SK-N-SH (cell line): ENCODE measurements around the gene BUD23. TPM values are rescaled to one million over a fixed set of nuclear protein-coding genes. Genes with fewer than 3 reads are reported as not detected.

ENCODE experiments used
- CTCF ChIA-PET: fragments of 300-600, 350-600 bp; formaldehyde crosslinking; extraction: SDS; loops from one replicate; lab custom pipeline; 2021; lab: Yijun Ruan, JAX
- POLR2A ChIA-PET: fragments of 350-600 bp; sonication (Branson Sonifier 250); formaldehyde crosslinking; extraction: SDS; loops from one replicate; lab custom pipeline; 2020; ENCODE audit warnings: antibody characterized with exemption, inconsistent platforms; lab: Yijun Ruan, JAX
- DNase-seq: peaks from one replicate; pipeline ENCODE4 v3.0.0; 2012
- H2AFZ ChIP-seq: fragments of 200-600 bp; sonication (generic); 2 replicates; pipeline ENCODE4 v1.8.1; 2016; ENCODE audit warnings: antibody characterized with exemption, mild to moderate bottlenecking, low read depth
- H3F3A ChIP-seq: fragments of 200-600 bp; sonication (generic); replicated peaks from 2 replicates; pipeline ENCODE3; 2016; ENCODE audit warnings: antibody characterized with exemption, mild to moderate bottlenecking; ENCODE audit not compliant: insufficient read depth
- H3K27ac ChIP-seq, 2 experiments: fragments of 200-500 bp in 1 of 2; fragments of 200-600 bp in 1 of 2; sonication (Bioruptor generic) in 1 of 2; sonication (generic), shearing (Covaris generic) in 1 of 2; 2 replicates each; pipeline versions ENCODE4 v1.5.1 to v1.6.1; 2014 to 2016; ENCODE audit warnings: low read depth in 2 of 2, inconsistent platforms in 1 of 2, low read length in 1 of 2, mild to moderate bottlenecking in 1 of 2, mixed read lengths in 1 of 2
- H3K27me3 ChIP-seq: fragments of 200-600 bp; sonication (generic), shearing (Covaris generic); 2 replicates; pipeline ENCODE4 v1.6.1; 2016; ENCODE audit warnings: mixed run types; ENCODE audit not compliant: insufficient read depth
- H3K36me3 ChIP-seq, 2 experiments: fragments of 200-500 bp in 1 of 2; fragments of 200-600 bp in 1 of 2; sonication (Bioruptor generic) in 1 of 2; sonication (generic) in 1 of 2; replicated peaks in 1 of 2; 2 replicates each; pipeline versions ENCODE3 to v1.5.1; 2014 to 2016; ENCODE audit warnings: low read length in 1 of 2, mild to moderate bottlenecking in 1 of 2; ENCODE audit not compliant: insufficient read depth in 2 of 2, control insufficient read depth in 1 of 2
- H3K4me1 ChIP-seq, 2 experiments: fragments of 200-500 bp in 1 of 2; fragments of 200-600 bp in 1 of 2; sonication (Bioruptor generic) in 1 of 2; sonication (generic), shearing (Covaris generic) in 1 of 2; 2 replicates each; pipeline versions ENCODE4 v1.5.1 to v1.6.1; 2014 to 2016; ENCODE audit warnings: low read depth in 1 of 2, low read length in 1 of 2, mixed run types in 1 of 2; ENCODE audit not compliant: insufficient read depth in 2 of 2, control insufficient read depth in 1 of 2
- H3K4me2 ChIP-seq: fragments of 200-600 bp; sonication (generic), shearing (Covaris generic); 2 replicates; pipeline ENCODE4 v1.6.1; 2017; ENCODE audit warnings: mixed run types
- H3K4me3 ChIP-seq, 2 experiments: fragments of 200-500 bp in 1 of 2; fragments of 200-600 bp in 1 of 2; sonication (Bioruptor generic) in 1 of 2; sonication (generic), shearing (Covaris generic) in 1 of 2; 2 replicates each; pipeline versions ENCODE4 v1.5.1 to v1.8.1; 2014 to 2016; ENCODE audit warnings: low read depth in 2 of 2, inconsistent platforms in 1 of 2, low read length in 1 of 2, mild to moderate bottlenecking in 1 of 2, mixed read lengths in 1 of 2, moderate library complexity in 1 of 2
- H3K79me2 ChIP-seq: fragments of 200-600 bp; sonication (generic); 2 replicates; pipeline ENCODE4 v1.8.1; 2017; ENCODE audit warnings: mild to moderate bottlenecking; ENCODE audit not compliant: insufficient read depth
- H3K9ac ChIP-seq: fragments of 200-600 bp; sonication (generic); 2 replicates; pipeline ENCODE4 v1.6.1; 2017; ENCODE audit warnings: mixed run types
- H3K9me2 ChIP-seq: fragments of 200-600 bp; sonication (generic); 2 replicates; pipeline ENCODE4 v1.6.1; 2017; ENCODE audit warnings: mixed run types
- H3K9me3 ChIP-seq: fragments of 200-600 bp; sonication (generic); 2 replicates; pipeline ENCODE4 v1.6.1; 2017; ENCODE audit warnings: mixed run types, mild to moderate bottlenecking, moderate library complexity
- H4K20me1 ChIP-seq: fragments of 200-600 bp; sonication (generic); 2 replicates; pipeline ENCODE4 v1.6.1; 2017; ENCODE audit warnings: mild to moderate bottlenecking, mixed run types; ENCODE audit not compliant: insufficient read depth
- FOSL2 ChIP-seq: IDR thresholded peaks from 2 replicates; pipeline ENCODE4 v1.4.0; 2012; ENCODE audit warnings: low read depth, mild to moderate bottlenecking, moderate library complexity, borderline replicate concordance
- FOXJ3 ChIP-seq: sonication (generic); formaldehyde crosslinking; IDR thresholded peaks from 2 replicates; pipeline ENCODE4 v1.5.1; 2020; ENCODE audit warnings: mild to moderate bottlenecking, missing genetic modification reagents
- MEF2A ChIP-seq: IDR thresholded peaks from 2 replicates; pipeline ENCODE4 v1.4.0; 2012; ENCODE audit warnings: low read depth, borderline replicate concordance
- MXI1 ChIP-seq: IDR thresholded peaks from 2 replicates; pipeline ENCODE4 v1.6.1; 2012; ENCODE audit warnings: mild to moderate bottlenecking, low read depth, low read length, improper control_type of control experiment
- RAD21 ChIP-seq: IDR thresholded peaks from 2 replicates; pipeline ENCODE4 v1.6.1; 2012; ENCODE audit warnings: mild to moderate bottlenecking, low read length
- RCOR1 ChIP-seq: fragments of 150-350 bp; IDR thresholded peaks from 2 replicates; pipeline ENCODE4 v1.6.1; 2017; ENCODE audit warnings: antibody characterized with exemption, low read length
- RFX5 ChIP-seq: IDR thresholded peaks from 2 replicates; pipeline ENCODE4 v1.6.1; 2012; ENCODE audit warnings: mild to moderate bottlenecking, improper control_type of control experiment, low read length
- SIN3A ChIP-seq: IDR thresholded peaks from 2 replicates; pipeline ENCODE4 v1.6.1; 2012; ENCODE audit warnings: low read depth, mild to moderate bottlenecking, low read length, moderate library complexity, borderline replicate concordance
- TEAD4 ChIP-seq: IDR thresholded peaks from 2 replicates; pipeline ENCODE4 v1.4.0; 2012; ENCODE audit warnings: mild to moderate bottlenecking, borderline replicate concordance; ENCODE audit not compliant: insufficient read depth
- WGBS: methylation state at CpG from one replicate; pipeline ENCODE4 v1.1.6; 2017; ENCODE audit warnings: low lambda C conversion rate; 5-methylcytosine and 5-hydroxymethylcytosine counted together
- polyA plus RNA-seq, 3 experiments: library from polyadenylated mRNA; depleted of rRNA; stranded (reverse); fragments of >200 nt; gene quantifications; 2 replicates each; pipeline ENCODE4 v1.2.3, GENCODE V29; 2012
- TF ChIP-seq, protein P1 (sequence below): fragments of 150-350 bp; IDR thresholded peaks from 2 replicates; pipeline ENCODE4 v1.6.1; 2017; ENCODE audit warnings: antibody characterized with exemption, low read length, low read depth, borderline replicate concordance
- TF ChIP-seq, protein P2 (sequence below): fragments of 200-600 bp; sonication (generic); IDR thresholded peaks from 2 replicates; pipeline ENCODE4 v1.6.1; 2017; ENCODE audit warnings: antibody characterized with exemption, mild to moderate bottlenecking, moderate library complexity
- TF ChIP-seq, protein P3 (sequence below): IDR thresholded peaks from 2 replicates; pipeline ENCODE4 v1.6.1; 2012; ENCODE audit warnings: mild to moderate bottlenecking, low read depth, low read length, moderate library complexity
- TF ChIP-seq, protein P4 (sequence below): IDR thresholded peaks from 2 replicates; pipeline ENCODE4 v1.4.0; 2012; ENCODE audit warnings: low read depth, borderline replicate concordance

The BUD23 gene
- polyA plus RNA-seq, 1 of the 3 experiments (the other 2 are of a cell fraction): 206 TPM

DNA sequence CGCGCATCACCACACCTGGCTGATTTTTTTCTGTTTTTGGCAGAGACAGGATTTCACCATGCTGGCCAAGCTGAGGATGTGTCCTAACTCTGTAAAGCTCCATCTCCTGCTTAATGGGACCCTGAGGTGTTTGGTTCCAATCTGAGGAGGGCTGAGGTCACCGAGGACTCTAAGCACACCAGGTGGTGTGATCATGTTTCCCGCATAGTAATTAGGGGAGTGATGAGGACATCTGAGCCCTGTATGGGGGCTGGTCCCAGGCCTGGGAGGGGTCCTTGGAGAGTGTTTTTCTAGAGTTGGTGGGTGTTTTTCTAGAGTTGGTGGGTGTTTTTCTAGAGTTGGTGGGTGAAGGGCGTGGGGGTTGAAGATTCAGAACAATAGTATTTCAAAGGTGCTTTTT, 58.2 kb downstream of the BUD23 start:
- WGBS: 96% methylated on average over 5 of the region's 5 CpGs
- peaks cover 8% of the 10 kb centered on the region in 2 experiments for H3K36me3 ChIP-seq
- no peak overlapping the region for H3K4me3 ChIP-seq

DNA sequence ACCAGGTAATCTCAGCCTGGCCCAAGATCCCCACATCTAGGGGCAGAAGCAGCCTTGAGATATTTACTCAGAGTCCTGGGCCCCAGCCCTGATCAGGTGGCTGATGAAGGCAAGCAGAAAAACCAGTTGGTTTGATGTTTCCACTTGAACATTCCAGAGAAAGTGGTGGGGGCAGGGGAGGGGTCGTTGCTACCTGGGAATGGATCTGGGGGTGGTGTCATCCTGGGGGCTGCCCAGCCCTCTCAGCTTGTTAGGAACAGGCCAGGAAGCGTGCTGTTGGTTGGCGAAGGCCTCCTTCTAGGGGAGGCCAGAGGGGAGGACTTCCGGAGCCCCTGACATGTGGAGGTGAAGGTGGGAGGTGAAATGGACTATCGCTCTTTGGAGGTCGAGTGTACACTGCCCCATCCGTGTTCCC, 58.9 kb downstream of the BUD23 start:
- Histone ChIP-seq H3K27me3 (no peaks in the 10 kb centered on the region), H3K79me2 (peaks cover 13% of the 10 kb centered on the region; the same call in 1 of the 2 replicates), H3K4me2 (no peak overlapping the region), H3K9ac (no peak overlapping the region), H3K9me2 (no peaks in the 10 kb centered on the region), H3K36me3 (peaks cover 2 to 4% of the 10 kb centered on the region in 2 experiments), H3K27ac (no peak overlapping the region), H2AFZ (no peak overlapping the region), H4K20me1 (no peaks in the 10 kb centered on the region), H3K4me1 (peaks cover 6 to 16% of the 10 kb centered on the region in 2 experiments; a peak in 2 of 4 replicates), H3K4me3 (no peak overlapping the region), H3K9me3 (no peaks in the 10 kb centered on the region), H3F3A (peaks cover 10% of the 10 kb centered on the region)
- 86% methylated on average over 7 of the region's 7 CpGs for WGBS
- no peak for DNase-seq
- POLR2A ChIA-PET: no interaction called here
- CTCF ChIA-PET: interaction anchor here (0.7 to 6.8 kb wide), 4 partner anchors 7 to 146 kb away, joined by 3 to 52 read pairs (median 12); no protein-coding TSS in a partner anchor
- TF ChIP-seq, protein P1, sequence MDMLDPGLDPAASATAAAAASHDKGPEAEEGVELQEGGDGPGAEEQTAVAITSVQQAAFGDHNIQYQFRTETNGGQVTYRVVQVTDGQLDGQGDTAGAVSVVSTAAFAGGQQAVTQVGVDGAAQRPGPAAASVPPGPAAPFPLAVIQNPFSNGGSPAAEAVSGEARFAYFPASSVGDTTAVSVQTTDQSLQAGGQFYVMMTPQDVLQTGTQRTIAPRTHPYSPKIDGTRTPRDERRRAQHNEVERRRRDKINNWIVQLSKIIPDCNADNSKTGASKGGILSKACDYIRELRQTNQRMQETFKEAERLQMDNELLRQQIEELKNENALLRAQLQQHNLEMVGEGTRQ: no peak
- TF ChIP-seq, protein P2, sequence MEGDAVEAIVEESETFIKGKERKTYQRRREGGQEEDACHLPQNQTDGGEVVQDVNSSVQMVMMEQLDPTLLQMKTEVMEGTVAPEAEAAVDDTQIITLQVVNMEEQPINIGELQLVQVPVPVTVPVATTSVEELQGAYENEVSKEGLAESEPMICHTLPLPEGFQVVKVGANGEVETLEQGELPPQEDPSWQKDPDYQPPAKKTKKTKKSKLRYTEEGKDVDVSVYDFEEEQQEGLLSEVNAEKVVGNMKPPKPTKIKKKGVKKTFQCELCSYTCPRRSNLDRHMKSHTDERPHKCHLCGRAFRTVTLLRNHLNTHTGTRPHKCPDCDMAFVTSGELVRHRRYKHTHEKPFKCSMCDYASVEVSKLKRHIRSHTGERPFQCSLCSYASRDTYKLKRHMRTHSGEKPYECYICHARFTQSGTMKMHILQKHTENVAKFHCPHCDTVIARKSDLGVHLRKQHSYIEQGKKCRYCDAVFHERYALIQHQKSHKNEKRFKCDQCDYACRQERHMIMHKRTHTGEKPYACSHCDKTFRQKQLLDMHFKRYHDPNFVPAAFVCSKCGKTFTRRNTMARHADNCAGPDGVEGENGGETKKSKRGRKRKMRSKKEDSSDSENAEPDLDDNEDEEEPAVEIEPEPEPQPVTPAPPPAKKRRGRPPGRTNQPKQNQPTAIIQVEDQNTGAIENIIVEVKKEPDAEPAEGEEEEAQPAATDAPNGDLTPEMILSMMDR: no peak
- no peak for TF ChIP-seq RAD21
- no peak for TF ChIP-seq TEAD4
- TF ChIP-seq, protein P3, sequence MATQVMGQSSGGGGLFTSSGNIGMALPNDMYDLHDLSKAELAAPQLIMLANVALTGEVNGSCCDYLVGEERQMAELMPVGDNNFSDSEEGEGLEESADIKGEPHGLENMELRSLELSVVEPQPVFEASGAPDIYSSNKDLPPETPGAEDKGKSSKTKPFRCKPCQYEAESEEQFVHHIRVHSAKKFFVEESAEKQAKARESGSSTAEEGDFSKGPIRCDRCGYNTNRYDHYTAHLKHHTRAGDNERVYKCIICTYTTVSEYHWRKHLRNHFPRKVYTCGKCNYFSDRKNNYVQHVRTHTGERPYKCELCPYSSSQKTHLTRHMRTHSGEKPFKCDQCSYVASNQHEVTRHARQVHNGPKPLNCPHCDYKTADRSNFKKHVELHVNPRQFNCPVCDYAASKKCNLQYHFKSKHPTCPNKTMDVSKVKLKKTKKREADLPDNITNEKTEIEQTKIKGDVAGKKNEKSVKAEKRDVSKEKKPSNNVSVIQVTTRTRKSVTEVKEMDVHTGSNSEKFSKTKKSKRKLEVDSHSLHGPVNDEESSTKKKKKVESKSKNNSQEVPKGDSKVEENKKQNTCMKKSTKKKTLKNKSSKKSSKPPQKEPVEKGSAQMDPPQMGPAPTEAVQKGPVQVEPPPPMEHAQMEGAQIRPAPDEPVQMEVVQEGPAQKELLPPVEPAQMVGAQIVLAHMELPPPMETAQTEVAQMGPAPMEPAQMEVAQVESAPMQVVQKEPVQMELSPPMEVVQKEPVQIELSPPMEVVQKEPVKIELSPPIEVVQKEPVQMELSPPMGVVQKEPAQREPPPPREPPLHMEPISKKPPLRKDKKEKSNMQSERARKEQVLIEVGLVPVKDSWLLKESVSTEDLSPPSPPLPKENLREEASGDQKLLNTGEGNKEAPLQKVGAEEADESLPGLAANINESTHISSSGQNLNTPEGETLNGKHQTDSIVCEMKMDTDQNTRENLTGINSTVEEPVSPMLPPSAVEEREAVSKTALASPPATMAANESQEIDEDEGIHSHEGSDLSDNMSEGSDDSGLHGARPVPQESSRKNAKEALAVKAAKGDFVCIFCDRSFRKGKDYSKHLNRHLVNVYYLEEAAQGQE: no peak

More for the DNA sequence above, 58.2 kb downstream of the BUD23 start:
- Histone ChIP-seq H3K4me1 (peaks cover 7 to 16% of the 10 kb centered on the region in 2 experiments; a peak in 2 of 4 replicates), H3K27ac (no peak overlapping the region), H3K9ac (no peak overlapping the region), H3K27me3 (no peaks in the 10 kb centered on the region)
- DNase-seq: no peak
- TF ChIP-seq RFX5 (no peak), MEF2A (no peak), SIN3A (no peak), FOSL2 (no peak), RCOR1 (no peak), FOXJ3 (CRISPR knock-in tag) (no peak), MXI1 (no peak)
- TF ChIP-seq, protein P4, sequence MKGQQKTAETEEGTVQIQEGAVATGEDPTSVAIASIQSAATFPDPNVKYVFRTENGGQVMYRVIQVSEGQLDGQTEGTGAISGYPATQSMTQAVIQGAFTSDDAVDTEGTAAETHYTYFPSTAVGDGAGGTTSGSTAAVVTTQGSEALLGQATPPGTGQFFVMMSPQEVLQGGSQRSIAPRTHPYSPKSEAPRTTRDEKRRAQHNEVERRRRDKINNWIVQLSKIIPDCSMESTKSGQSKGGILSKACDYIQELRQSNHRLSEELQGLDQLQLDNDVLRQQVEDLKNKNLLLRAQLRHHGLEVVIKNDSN: no peak
- TF ChIP-seq, protein P3: no peak
- TF ChIP-seq, all 33 proteins: peak for 0
- H3F3A ChIP-seq: peaks cover 10% of the 10 kb centered on the region
- H3K9me3 ChIP-seq: no peaks in the 10 kb centered on the region
- no peak overlapping the region for H2AFZ ChIP-seq
- ChIA-PET POLR2A (no interaction called here), CTCF (interaction anchor here (1.8 to 8.4 kb wide), 3 partner anchors 18 to 134 kb away, joined by 6 to 89 read pairs (median 52); no protein-coding TSS in a partner anchor)
- no peak overlapping the region for H3K4me2 ChIP-seq
- no peaks in the 10 kb centered on the region for H3K9me2 ChIP-seq
- H3K79me2 ChIP-seq: peaks cover 20% of the 10 kb centered on the region; the same call in 1 of the 2 replicates
- H4K20me1 ChIP-seq: no peaks in the 10 kb centered on the region
